CD4-positive, alpha-beta T cell treated with Interferon gamma for 1 hour (primary cell): ENCODE data around the gene CXADR.

Experiments
- DNase-seq: peaks from one replicate; pipeline ENCODE4 v3.0.0-alpha.2; 2020

CXADR gene

GRCh38 chr21:17545007-17545406, 32.2 kb downstream of the CXADR start:
- no peak for DNase-seq

- no peak for DNase-seq
These were observed 35.4 kb downstream of the CXADR start for GRCh38 chr21:17548262-17548661.

- DNase-seq = no peak
These were observed 37.9 kb downstream of the CXADR start for GRCh38 chr21:17550671-17551308.

- DNase-seq = no peak
These were observed 39.6 kb downstream of the CXADR start for GRCh38 chr21:17552410-17552809.

GRCh38 chr21:17554120-17554519, 41.3 kb downstream of the CXADR start:
- no peak for DNase-seq

GRCh38 chr21:17554679-17555465, 42.0 kb downstream of the CXADR start:
- DNase-seq = no peak

GRCh38 chr21:17560377-17561025, 47.7 kb downstream of the CXADR start:
- no peak for DNase-seq

- no peak for DNase-seq
These were observed 57.9 kb downstream of the CXADR start for GRCh38 chr21:17570786-17571185.

- DNase-seq = no peak
These were observed 59.6 kb downstream of the CXADR start for GRCh38 chr21:17572431-17572830.

GRCh38 chr21:17575076-17575475, 62.2 kb downstream of the CXADR start:
- DNase-seq = no peak

GRCh38 chr21:17576080-17576835, 63.4 kb downstream of the CXADR start:
- no peak for DNase-seq

GRCh38 chr21:17577701-17578100, 64.9 kb downstream of the CXADR start:
- no peak for DNase-seq

GRCh38 chr21:17578162-17578561, 65.3 kb downstream of the CXADR start:
- DNase-seq = no peak

GRCh38 chr21:17578876-17579275, 66.0 kb downstream of the CXADR start:
- DNase-seq = no peak

GRCh38 chr21:17580319-17580718, 67.5 kb downstream of the CXADR start:
- DNase-seq = no peak

- no peak for DNase-seq
These were observed 71.1 kb downstream of the CXADR start for GRCh38 chr21:17583898-17584297.

GRCh38 chr21:17585875-17586450, 73.1 kb downstream of the CXADR start:
- DNase-seq = no peak

GRCh38 chr21:17590430-17590829, 77.6 kb downstream of the CXADR start:
- DNase-seq = no peak

GRCh38 chr21:17597680-17598079, 84.8 kb downstream of the CXADR start:
- no peak for DNase-seq

GRCh38 chr21:17598437-17598836, 85.6 kb downstream of the CXADR start:
- no peak for DNase-seq

- DNase-seq = no peak
These were observed 90.0 kb downstream of the CXADR start for GRCh38 chr21:17602874-17603273.

- DNase-seq = no peak
These were observed 94.8 kb downstream of the CXADR start for GRCh38 chr21:17607684-17608083.

GRCh38 chr21:17609681-17610080, 96.8 kb downstream of the CXADR start:
- DNase-seq = no peak
